ENCODE results near the gene VTA1.

Gene VTA1

GRCh38 chr6:142117366-142117765, 29.7 kb upstream of the VTA1 start:
- H4K8ac ChIP-seq (ENCODE audit: low read depth, low read length) = no peak overlapping the region
- no CpG with 5 or more reads among the region's 2 CpGs for WGBS (ENCODE audit: extremely low coverage, insufficient coverage, insufficient read length)
- H3K9me3 ChIP-seq (ENCODE audit: insufficient read depth, low read depth, low read length) = no peaks in the 10 kb centered on the region
- no peak overlapping the region for H2AFZ ChIP-seq (ENCODE audit: insufficient read depth, low read length, poor library complexity)
- H3K4me1 ChIP-seq (ENCODE audit: control insufficient read depth in 1 of 2, insufficient read depth in 2 of 2, low read length in 2 of 2) = no peaks in the 10 kb centered on the region
- H4K12ac ChIP-seq (ENCODE audit: low read depth, low read length) = no peak overlapping the region
- no peak overlapping the region for H2BK5ac ChIP-seq (ENCODE audit: low read depth, low read length, poor library complexity)
- no peak overlapping the region for H2BK12ac ChIP-seq (ENCODE audit: low read length)
- H2BK120ac ChIP-seq (ENCODE audit: insufficient read depth, low read length, poor library complexity) = no peak overlapping the region
- no peaks in the 10 kb centered on the region for H3K27me3 ChIP-seq (ENCODE audit: insufficient read depth, low read length)
- H3K4me2 ChIP-seq (ENCODE audit: low read length) = no peak overlapping the region
- H3K27ac ChIP-seq (ENCODE audit: low read depth, low read length) = no peak overlapping the region
- no peak overlapping the region for H3K4me3 ChIP-seq (ENCODE audit: low read depth, low read length)
- no peak overlapping the region for H3K4ac ChIP-seq (ENCODE audit: low read depth, low read length)
- no peak overlapping the region for H3K14ac ChIP-seq (ENCODE audit: low read length)
- H2AK5ac ChIP-seq (ENCODE audit: low read length) = no peak overlapping the region
- no peak overlapping the region for H3K9ac ChIP-seq (ENCODE audit: low read length)
- no peak overlapping the region for H4K91ac ChIP-seq (ENCODE audit: low read depth, low read length)
- H3K23ac ChIP-seq (ENCODE audit: low read length) = no peak overlapping the region
- no peaks in the 10 kb centered on the region for H3K79me1 ChIP-seq (ENCODE audit: low read length)
- no peaks in the 10 kb centered on the region for H3K79me2 ChIP-seq (ENCODE audit: control insufficient read depth, insufficient read depth, low read length, poor library complexity)
- no peak for DNase-seq
- no peak overlapping the region for H3K18ac ChIP-seq (ENCODE audit: low read length)
- no peaks in the 10 kb centered on the region for H3K36me3 ChIP-seq (ENCODE audit: control insufficient read depth in 1 of 2, insufficient read depth in 2 of 2, low read length in 2 of 2)

- Histone ChIP-seq H3K79me2 (ENCODE audit: control insufficient read depth, insufficient read depth, low read length, poor library complexity) (no peaks in the 10 kb centered on the region), H3K23ac (ENCODE audit: low read length) (no peak overlapping the region), H3K4me1 (ENCODE audit: control insufficient read depth in 1 of 2, insufficient read depth in 2 of 2, low read length in 2 of 2) (no peaks in the 10 kb centered on the region), H2AFZ (ENCODE audit: insufficient read depth, low read length, poor library complexity) (no peak overlapping the region), H4K91ac (ENCODE audit: low read depth, low read length) (no peak overlapping the region), H3K27me3 (ENCODE audit: insufficient read depth, low read length) (no peaks in the 10 kb centered on the region), H3K9me3 (ENCODE audit: insufficient read depth, low read depth, low read length) (no peaks in the 10 kb centered on the region), H3K36me3 (ENCODE audit: control insufficient read depth in 1 of 2, insufficient read depth in 2 of 2, low read length in 2 of 2) (no peaks in the 10 kb centered on the region), H3K14ac (ENCODE audit: low read length) (no peak overlapping the region), H3K27ac (ENCODE audit: low read depth, low read length) (no peak overlapping the region), H2AK5ac (ENCODE audit: low read length) (no peak overlapping the region), H3K18ac (ENCODE audit: low read length) (no peak overlapping the region), H3K9ac (ENCODE audit: low read length) (no peak overlapping the region), H3K79me1 (ENCODE audit: low read length) (no peaks in the 10 kb centered on the region), H2BK120ac (ENCODE audit: insufficient read depth, low read length, poor library complexity) (no peak overlapping the region), H4K12ac (ENCODE audit: low read depth, low read length) (no peak overlapping the region), H3K4me2 (ENCODE audit: low read length) (no peak overlapping the region), H2BK5ac (ENCODE audit: low read depth, low read length, poor library complexity) (no peak overlapping the region), H4K8ac (ENCODE audit: low read depth, low read length) (no peak overlapping the region), H3K4ac (ENCODE audit: low read depth, low read length) (no peak overlapping the region), H2BK12ac (ENCODE audit: low read length) (no peak overlapping the region), H3K4me3 (ENCODE audit: low read depth, low read length) (no peak overlapping the region)
- no CpG with 5 or more reads among the region's 3 CpGs for WGBS (ENCODE audit: extremely low coverage, insufficient coverage, insufficient read length)
- DNase-seq = peak in 1 of 2 donors; percentile 49
Measured at GRCh38 chr6:142118328-142118727, 28.7 kb upstream of the VTA1 start.

- H3K36me3 ChIP-seq (ENCODE audit: control insufficient read depth in 1 of 2, insufficient read depth in 2 of 2, low read length in 2 of 2) = no peaks in the 10 kb centered on the region
- H2BK120ac ChIP-seq (ENCODE audit: insufficient read depth, low read length, poor library complexity) = no peak overlapping the region
- H2BK5ac ChIP-seq (ENCODE audit: low read depth, low read length, poor library complexity) = no peak overlapping the region
- peak in 1 of 2 donors; percentile 1 for DNase-seq
- WGBS (ENCODE audit: extremely low coverage, insufficient coverage, insufficient read length) = no CpG with 5 or more reads among the region's 2 CpGs
- no peak overlapping the region for H3K4ac ChIP-seq (ENCODE audit: low read depth, low read length)
- no peak overlapping the region for H3K27ac ChIP-seq (ENCODE audit: low read depth, low read length)
- H3K4me3 ChIP-seq (ENCODE audit: low read depth, low read length) = no peak overlapping the region
- H2BK12ac ChIP-seq (ENCODE audit: low read length) = no peak overlapping the region
- H3K27me3 ChIP-seq (ENCODE audit: insufficient read depth, low read length) = no peaks in the 10 kb centered on the region
- no peak overlapping the region for H3K14ac ChIP-seq (ENCODE audit: low read length)
- H3K4me2 ChIP-seq (ENCODE audit: low read length) = no peak overlapping the region
- no peaks in the 10 kb centered on the region for H3K4me1 ChIP-seq (ENCODE audit: control insufficient read depth in 1 of 2, insufficient read depth in 2 of 2, low read length in 2 of 2)
- H3K9me3 ChIP-seq (ENCODE audit: insufficient read depth, low read depth, low read length) = no peaks in the 10 kb centered on the region
- H4K91ac ChIP-seq (ENCODE audit: low read depth, low read length) = no peak overlapping the region
- H3K79me1 ChIP-seq (ENCODE audit: low read length) = no peaks in the 10 kb centered on the region
- no peaks in the 10 kb centered on the region for H3K79me2 ChIP-seq (ENCODE audit: control insufficient read depth, insufficient read depth, low read length, poor library complexity)
- H4K12ac ChIP-seq (ENCODE audit: low read depth, low read length) = no peak overlapping the region
- no peak overlapping the region for H2AK5ac ChIP-seq (ENCODE audit: low read length)
- H2AFZ ChIP-seq (ENCODE audit: insufficient read depth, low read length, poor library complexity) = no peak overlapping the region
- no peak overlapping the region for H4K8ac ChIP-seq (ENCODE audit: low read depth, low read length)
- no peak overlapping the region for H3K18ac ChIP-seq (ENCODE audit: low read length)
- H3K9ac ChIP-seq (ENCODE audit: low read length) = no peak overlapping the region
- no peak overlapping the region for H3K23ac ChIP-seq (ENCODE audit: low read length)
Measured at GRCh38 chr6:142118925-142119324, 28.1 kb upstream of the VTA1 start.

- no peak overlapping the region for H3K4me3 ChIP-seq (ENCODE audit: low read depth, low read length)
- no peak overlapping the region for H3K9ac ChIP-seq (ENCODE audit: low read length)
- no peaks in the 10 kb centered on the region for H3K4me1 ChIP-seq (ENCODE audit: control insufficient read depth in 1 of 2, insufficient read depth in 2 of 2, low read length in 2 of 2)
Measured at GRCh38 chr6:142121342-142121741, 25.7 kb upstream of the VTA1 start.

More at GRCh38 chr6:142121342-142121741, 25.7 kb upstream of the VTA1 start:
- H3K79me2 ChIP-seq (ENCODE audit: control insufficient read depth, insufficient read depth, low read length, poor library complexity) = no peaks in the 10 kb centered on the region
- no peak overlapping the region for H3K18ac ChIP-seq (ENCODE audit: low read length)
- WGBS (ENCODE audit: extremely low coverage, insufficient coverage, insufficient read length) = 100% methylated on average over 1 of the region's 3 CpGs
- H3K27me3 ChIP-seq (ENCODE audit: insufficient read depth, low read length) = no peaks in the 10 kb centered on the region
- H3K14ac ChIP-seq (ENCODE audit: low read length) = no peak overlapping the region
- H4K8ac ChIP-seq (ENCODE audit: low read depth, low read length) = no peak overlapping the region
- no peak overlapping the region for H2BK5ac ChIP-seq (ENCODE audit: low read depth, low read length, poor library complexity)
- H3K79me1 ChIP-seq (ENCODE audit: low read length) = no peaks in the 10 kb centered on the region
- H3K4ac ChIP-seq (ENCODE audit: low read depth, low read length) = no peak overlapping the region
- H2BK120ac ChIP-seq (ENCODE audit: insufficient read depth, low read length, poor library complexity) = no peak overlapping the region
- no peak overlapping the region for H3K4me2 ChIP-seq (ENCODE audit: low read length)
- H3K23ac ChIP-seq (ENCODE audit: low read length) = no peak overlapping the region
- H4K91ac ChIP-seq (ENCODE audit: low read depth, low read length) = no peak overlapping the region
- no peak overlapping the region for H2BK12ac ChIP-seq (ENCODE audit: low read length)
- no peaks in the 10 kb centered on the region for H3K36me3 ChIP-seq (ENCODE audit: control insufficient read depth in 1 of 2, insufficient read depth in 2 of 2, low read length in 2 of 2)
- no peak overlapping the region for H2AFZ ChIP-seq (ENCODE audit: insufficient read depth, low read length, poor library complexity)
- H3K9me3 ChIP-seq (ENCODE audit: insufficient read depth, low read depth, low read length) = no peaks in the 10 kb centered on the region
- no peak overlapping the region for H2AK5ac ChIP-seq (ENCODE audit: low read length)
- no peak overlapping the region for H4K12ac ChIP-seq (ENCODE audit: low read depth, low read length)
- H3K27ac ChIP-seq (ENCODE audit: low read depth, low read length) = no peak overlapping the region
- no peak for DNase-seq

Measured in trophoblast cell (in vitro differentiated cells and primary cell).